Mucosa of rectum (tissue), 2 donors: ENCODE results near the gene KIF5C.
A peak's percentile ranks its signal among the peaks of the same experiment; 100 is the strongest.

Experiments
- H3K27ac ChIP-seq, 2 donors: one replicate each; pipeline ENCODE4 v1.7.0; 2013; ENCODE audit warnings: inconsistent platforms in 2 of 2, low read depth in 2 of 2, low read length in 2 of 2
- H3K27me3 ChIP-seq, 2 donors: one replicate each; pipeline ENCODE4 v1.7.0; 2013; ENCODE audit warnings: low read length in 2 of 2; ENCODE audit not compliant: control insufficient read depth in 2 of 2, insufficient read depth in 2 of 2
- H3K36me3 ChIP-seq, 2 donors: one replicate each; pipeline ENCODE4 v1.7.0; 2013; ENCODE audit warnings: low read length in 2 of 2; ENCODE audit not compliant: control insufficient read depth in 2 of 2, insufficient read depth in 2 of 2
- H3K4me1 ChIP-seq, 2 donors: one replicate each; pipeline ENCODE4 v1.7.0; 2013; ENCODE audit warnings: low read length in 2 of 2, mild to moderate bottlenecking in 1 of 2; ENCODE audit not compliant: control insufficient read depth in 2 of 2, insufficient read depth in 2 of 2
- H3K4me3 ChIP-seq, 2 donors: one replicate each; pipeline ENCODE4 v1.7.0; 2013; ENCODE audit warnings: low read length in 2 of 2
- H3K9ac ChIP-seq, 2 donors: one replicate each; pipeline ENCODE4 v1.7.0; 2013; ENCODE audit warnings: low read length in 2 of 2, low read depth in 1 of 2, mild to moderate bottlenecking in 1 of 2
- H3K9me3 ChIP-seq, 2 donors: one replicate each; pipeline ENCODE4 v1.7.0; 2013; ENCODE audit warnings: low read length in 2 of 2; ENCODE audit not compliant: control insufficient read depth in 2 of 2
- donor health status: healthy.
- donor health status: Normal muscosa, but diverticular disease.

The KIF5C gene

GRCh38 chr2:148865512-148865911 is 9.5 kb upstream of the KIF5C start:
- no peak overlapping the region for H3K9ac ChIP-seq
- H3K36me3 ChIP-seq, result no peaks in the 10 kb centered on the region
- H3K27me3 ChIP-seq, result no peaks in the 10 kb centered on the region
- H3K4me1 ChIP-seq, result no peaks in the 10 kb centered on the region
- no peak overlapping the region for H3K27ac ChIP-seq
- no peaks in the 10 kb centered on the region for H3K9me3 ChIP-seq
- no peak overlapping the region for H3K4me3 ChIP-seq

GRCh38 chr2:148866091-148866490 is 8.9 kb upstream of the KIF5C start:
- H3K36me3 ChIP-seq, result no peaks in the 10 kb centered on the region
- no peaks in the 10 kb centered on the region for H3K9me3 ChIP-seq
- no peak overlapping the region for H3K9ac ChIP-seq
- H3K27me3 ChIP-seq, result no peaks in the 10 kb centered on the region
- H3K4me3 ChIP-seq, result no peak overlapping the region
- no peak overlapping the region for H3K27ac ChIP-seq
- H3K4me1 ChIP-seq, result no peaks in the 10 kb centered on the region

- H3K9ac ChIP-seq, result no peak overlapping the region
- H3K27ac ChIP-seq, result no peak overlapping the region
- no peaks in the 10 kb centered on the region for H3K4me1 ChIP-seq
- no peaks in the 10 kb centered on the region for H3K36me3 ChIP-seq
- H3K4me3 ChIP-seq, result no peak overlapping the region
- no peaks in the 10 kb centered on the region for H3K9me3 ChIP-seq
- H3K27me3 ChIP-seq, result no peaks in the 10 kb centered on the region
Observed at GRCh38 chr2:148867079-148867769, 7.8 kb upstream of the KIF5C start.

- Histone ChIP-seq H3K4me1 (peaks cover 3 to 7% of the 10 kb centered on the region in 2 donors), H3K4me3 (peak overlapping the region in 1 of 2 donors; percentile 20), H3K9ac (no peak overlapping the region), H3K36me3 (no peaks in the 10 kb centered on the region), H3K9me3 (no peaks in the 10 kb centered on the region), H3K27ac (no peak overlapping the region), H3K27me3 (peaks cover 14 to 22% of the 10 kb centered on the region in 2 donors)
Observed at GRCh38 chr2:148875387-148876051, 492 bp downstream of the KIF5C start.

DNA sequence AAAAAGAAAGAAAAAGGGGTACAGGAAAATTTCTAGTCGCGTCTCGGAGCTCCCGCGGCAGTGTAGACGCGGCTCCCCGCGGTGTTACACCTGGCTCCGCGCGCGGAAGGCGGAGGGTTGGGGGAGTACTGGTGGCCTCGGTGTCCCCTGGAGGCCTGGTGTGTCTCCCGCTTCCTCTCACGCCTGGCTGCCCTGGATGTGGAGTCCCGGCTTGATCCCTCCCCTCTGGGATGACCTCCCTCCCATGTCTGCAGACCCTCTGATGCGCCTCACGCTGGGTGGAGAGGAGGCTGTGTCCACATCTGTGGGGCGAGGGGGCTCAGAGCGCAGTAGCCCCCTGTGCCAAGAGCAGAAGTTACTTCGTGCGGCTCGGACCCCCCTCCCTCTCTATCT is 1.2 kb downstream of the KIF5C start:
- H3K9ac ChIP-seq, result no peak overlapping the region
- peaks cover 14 to 22% of the 10 kb centered on the region in 2 donors for H3K27me3 ChIP-seq
- peak overlapping the region in 1 of 2 donors; percentile 16 for H3K27ac ChIP-seq
- peaks cover 3 to 7% of the 10 kb centered on the region in 2 donors for H3K4me1 ChIP-seq
- H3K36me3 ChIP-seq, result no peaks in the 10 kb centered on the region
- H3K9me3 ChIP-seq, result no peaks in the 10 kb centered on the region
- H3K4me3 ChIP-seq, result peak overlapping the region in 1 of 2 donors; percentile 13

- Histone ChIP-seq H3K27ac (no peak overlapping the region), H3K4me3 (peak overlapping the region in 1 of 2 donors; percentile 14)
Observed at GRCh38 chr2:148876595-148877402, 1.8 kb downstream of the KIF5C start.

GRCh38 chr2:148877403-148877740 is 2.3 kb downstream of the KIF5C start:
- H3K27ac ChIP-seq, result no peak overlapping the region
- H3K27me3 ChIP-seq, result peaks cover 14 to 22% of the 10 kb centered on the region in 2 donors

More at GRCh38 chr2:148876595-148877402, 1.8 kb downstream of the KIF5C start:
- H3K9ac ChIP-seq, result no peak overlapping the region
- no peaks in the 10 kb centered on the region for H3K9me3 ChIP-seq
- H3K27me3 ChIP-seq, result peaks cover 14 to 22% of the 10 kb centered on the region in 2 donors
- peaks cover 3 to 7% of the 10 kb centered on the region in 2 donors for H3K4me1 ChIP-seq
- no peaks in the 10 kb centered on the region for H3K36me3 ChIP-seq

GRCh38 chr2:148880636-148881035 is 5.6 kb downstream of the KIF5C start:
- Histone ChIP-seq H3K36me3 (no peaks in the 10 kb centered on the region), H3K27me3 (peaks cover 14 to 16% of the 10 kb centered on the region in 2 donors), H3K27ac (no peak overlapping the region), H3K9ac (no peak overlapping the region), H3K4me3 (no peak overlapping the region), H3K4me1 (peaks cover 3 to 7% of the 10 kb centered on the region in 2 donors), H3K9me3 (no peaks in the 10 kb centered on the region)

More at GRCh38 chr2:148877403-148877740, 2.3 kb downstream of the KIF5C start:
- H3K36me3 ChIP-seq, result no peaks in the 10 kb centered on the region
- H3K4me1 ChIP-seq, result peaks cover 3 to 7% of the 10 kb centered on the region in 2 donors
- no peak overlapping the region for H3K9ac ChIP-seq
- no peaks in the 10 kb centered on the region for H3K9me3 ChIP-seq
- no peak overlapping the region for H3K4me3 ChIP-seq

DNA sequence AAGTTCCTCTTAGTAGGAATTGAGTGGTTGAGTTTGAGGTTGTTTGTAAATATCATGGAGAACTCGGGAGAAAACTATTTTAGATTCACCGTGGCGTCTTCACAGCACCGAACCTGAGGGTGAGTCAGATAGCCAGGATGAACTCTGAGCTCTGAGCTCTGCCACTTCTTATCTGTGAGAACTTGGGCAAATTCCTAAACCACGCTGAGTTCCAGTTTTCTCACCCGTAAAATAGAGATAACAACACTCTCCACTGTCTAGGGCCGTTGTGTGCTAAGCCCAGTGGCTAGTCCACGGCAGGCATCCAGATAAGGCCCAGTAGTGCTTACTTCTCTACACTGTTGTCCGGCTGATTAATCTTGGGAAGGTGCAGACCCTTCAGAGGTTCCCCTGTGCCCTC is 7.0 kb downstream of the KIF5C start:
- Histone ChIP-seq H3K4me1 (no peaks in the 10 kb centered on the region), H3K36me3 (no peaks in the 10 kb centered on the region), H3K27me3 (peaks cover 4 to 9% of the 10 kb centered on the region in 2 donors), H3K4me3 (no peak overlapping the region), H3K9me3 (no peaks in the 10 kb centered on the region), H3K27ac (no peak overlapping the region), H3K9ac (no peak overlapping the region)

- Histone ChIP-seq H3K36me3 (no peaks in the 10 kb centered on the region), H3K4me1 (no peaks in the 10 kb centered on the region), H3K9me3 (no peaks in the 10 kb centered on the region), H3K27ac (no peak overlapping the region), H3K4me3 (no peak overlapping the region), H3K27me3 (peaks cover 7 to 9% of the 10 kb centered on the region in 2 donors), H3K9ac (no peak overlapping the region)
Observed at GRCh38 chr2:148885209-148885608, 10.2 kb downstream of the KIF5C start.
